ENCODE results near the gene PLEKHJ1. TPM values are rescaled to one million over a fixed set of nuclear protein-coding genes. Genes with fewer than 3 reads are reported as not detected.

Gene PLEKHJ1
- total RNA-seq, 6 experiments from 2014 or later: 24.4 to 49.3 (median 28.6) TPM

DNA sequence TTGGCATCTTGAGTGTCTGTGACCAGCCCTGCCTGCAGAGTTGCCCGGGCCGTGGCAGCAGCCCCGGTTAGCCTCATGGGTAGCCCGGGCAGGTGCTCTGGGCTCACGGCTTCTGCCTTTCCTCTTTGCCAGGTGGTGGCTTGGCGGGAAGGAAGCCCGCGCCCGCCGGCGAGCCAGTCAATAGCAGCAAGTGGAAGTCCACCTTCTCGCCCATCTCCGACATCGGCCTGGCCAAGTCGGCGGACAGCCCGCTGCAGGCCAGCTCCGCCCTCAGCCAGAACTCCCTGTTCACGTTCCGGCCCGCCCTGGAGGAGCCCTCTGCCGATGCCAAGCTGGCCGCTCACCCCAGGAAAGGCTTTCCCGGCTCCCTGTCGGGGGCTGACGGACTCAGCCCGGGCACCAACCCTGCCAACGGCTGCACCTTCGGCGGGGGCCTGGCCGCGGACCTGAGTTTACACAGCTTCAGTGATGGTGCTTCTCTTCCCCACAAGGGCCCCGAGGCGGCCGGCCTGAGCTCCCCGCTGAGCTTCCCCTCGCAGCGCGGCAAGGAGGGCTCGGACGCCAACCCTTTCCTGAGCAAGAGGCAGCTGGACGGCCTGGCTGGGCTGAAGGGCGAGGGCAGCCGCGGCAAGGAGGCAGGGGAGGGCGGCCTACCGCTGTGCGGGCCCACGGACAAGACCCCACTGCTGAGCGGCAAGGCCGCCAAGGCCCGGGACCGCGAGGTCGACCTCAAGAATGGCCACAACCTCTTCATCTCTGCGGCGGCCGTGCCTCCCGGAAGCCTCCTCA lies 9.9 kb downstream of the PLEKHJ1 start:
- Histone ChIP-seq H3K27me3 (no peaks in the 10 kb centered on the region), H3K4me1 (peaks cover 0 to 14% (median 0%) of the 10 kb centered on the region in 4 donors), H3K36me3 (peaks cover 0 to 52% (median 7%) of the 10 kb centered on the region in 4 donors), H3K9me3 (no peaks in the 10 kb centered on the region), H3K27ac (no peak overlapping the region), H3K4me3 (no peak overlapping the region)
- intact Hi-C loops (cut with DNase I): no loop called here
- ATAC-seq (no peak), DNase-seq (no peak)
- WGBS (ENCODE audit: insufficient coverage, low coverage, low lambda C conversion rate, missing lambda C conversion rate): 91% methylated on average over 9 of the region's 59 CpGs
- TF ChIP-seq, protein P1, sequence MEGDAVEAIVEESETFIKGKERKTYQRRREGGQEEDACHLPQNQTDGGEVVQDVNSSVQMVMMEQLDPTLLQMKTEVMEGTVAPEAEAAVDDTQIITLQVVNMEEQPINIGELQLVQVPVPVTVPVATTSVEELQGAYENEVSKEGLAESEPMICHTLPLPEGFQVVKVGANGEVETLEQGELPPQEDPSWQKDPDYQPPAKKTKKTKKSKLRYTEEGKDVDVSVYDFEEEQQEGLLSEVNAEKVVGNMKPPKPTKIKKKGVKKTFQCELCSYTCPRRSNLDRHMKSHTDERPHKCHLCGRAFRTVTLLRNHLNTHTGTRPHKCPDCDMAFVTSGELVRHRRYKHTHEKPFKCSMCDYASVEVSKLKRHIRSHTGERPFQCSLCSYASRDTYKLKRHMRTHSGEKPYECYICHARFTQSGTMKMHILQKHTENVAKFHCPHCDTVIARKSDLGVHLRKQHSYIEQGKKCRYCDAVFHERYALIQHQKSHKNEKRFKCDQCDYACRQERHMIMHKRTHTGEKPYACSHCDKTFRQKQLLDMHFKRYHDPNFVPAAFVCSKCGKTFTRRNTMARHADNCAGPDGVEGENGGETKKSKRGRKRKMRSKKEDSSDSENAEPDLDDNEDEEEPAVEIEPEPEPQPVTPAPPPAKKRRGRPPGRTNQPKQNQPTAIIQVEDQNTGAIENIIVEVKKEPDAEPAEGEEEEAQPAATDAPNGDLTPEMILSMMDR (IDR thresholded peaks at IDR 0.05): no peak
- TF ChIP-seq POLR2A (IDR thresholded peaks at IDR 0.05): no peak

DNA sequence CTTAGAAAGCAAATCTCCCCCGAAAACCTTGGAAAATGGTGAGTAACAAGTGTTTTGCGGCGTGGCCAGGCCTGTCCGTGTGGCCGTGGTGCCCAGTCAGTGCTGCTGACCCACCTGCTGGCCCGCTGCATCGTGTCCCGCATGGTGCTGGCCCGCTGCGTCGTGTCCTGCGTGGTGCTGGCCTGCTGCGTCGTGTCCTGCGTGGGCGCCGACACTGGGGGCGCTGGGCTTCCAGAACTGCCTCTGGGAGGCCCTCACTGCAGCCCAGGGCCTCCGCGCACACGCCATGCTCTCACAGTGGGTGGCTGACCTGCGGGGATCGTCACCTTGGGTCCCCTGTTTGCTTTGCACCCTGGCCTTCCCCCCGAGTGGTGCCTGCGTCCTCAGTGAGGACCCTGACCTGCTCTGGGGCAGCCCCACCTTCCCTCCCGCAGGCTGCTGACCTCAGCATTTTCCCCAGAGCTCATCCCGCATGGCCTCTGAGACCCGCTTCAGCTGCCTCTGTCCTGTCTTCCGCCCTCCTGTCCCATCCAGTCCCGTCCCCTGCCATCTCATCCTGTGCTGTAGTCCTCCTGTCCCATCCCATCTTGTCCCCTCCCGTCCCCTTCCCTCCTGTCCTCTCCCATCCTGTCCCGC lies 10.6 kb downstream of the PLEKHJ1 start:
- H3K27me3 ChIP-seq: no peaks in the 10 kb centered on the region
- intact Hi-C loops (cut with DNase I): no loop called here
- no peak for ATAC-seq
- 81% methylated on average over 7 of the region's 32 CpGs for WGBS (ENCODE audit: insufficient coverage, low coverage, low lambda C conversion rate, missing lambda C conversion rate)
- no peak overlapping the region for H3K27ac ChIP-seq
- no peak overlapping the region for H3K4me3 ChIP-seq
- H3K4me1 ChIP-seq: peaks cover 0 to 14% (median 0%) of the 10 kb centered on the region in 4 donors
- TF ChIP-seq, protein P1 (IDR thresholded peaks at IDR 0.05): no peak
- no peak for TF ChIP-seq POLR2A (IDR thresholded peaks at IDR 0.05)
- H3K36me3 ChIP-seq: peaks cover 0 to 54% (median 6%) of the 10 kb centered on the region in 4 donors
- no peak for DNase-seq
- no peaks in the 10 kb centered on the region for H3K9me3 ChIP-seq

DNA sequence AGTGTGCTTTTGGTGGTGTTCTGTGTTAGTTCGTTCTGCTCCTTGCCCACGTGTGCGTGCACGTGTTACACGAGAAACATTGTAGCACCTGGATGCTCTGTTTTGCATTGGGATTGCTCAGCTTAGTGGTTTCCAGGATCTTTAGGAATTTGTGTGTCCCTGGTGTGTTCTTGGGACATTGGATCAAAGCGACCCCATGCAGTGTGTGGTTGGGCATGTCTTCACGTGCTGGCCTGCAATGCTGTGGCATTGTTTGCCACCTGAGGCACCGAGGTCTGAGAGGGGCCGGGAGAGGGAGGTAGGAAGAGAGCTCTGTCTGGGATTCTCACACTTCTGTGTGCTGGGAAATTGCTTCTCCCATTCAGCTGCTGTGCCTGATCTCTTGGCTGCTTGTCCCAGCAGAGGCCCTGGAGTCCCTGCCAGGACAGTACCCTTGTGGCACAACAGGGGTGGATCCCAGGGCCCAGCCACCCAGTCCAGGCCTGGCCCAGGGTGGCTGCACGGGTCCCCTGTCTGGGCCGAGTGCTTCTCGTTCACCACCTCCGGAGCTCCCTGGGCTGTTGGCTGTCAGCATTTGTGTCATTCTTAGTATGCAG lies 11.3 kb downstream of the PLEKHJ1 start:
- peaks cover 0 to 48% (median 2%) of the 10 kb centered on the region in 4 donors for H3K36me3 ChIP-seq

DNA sequence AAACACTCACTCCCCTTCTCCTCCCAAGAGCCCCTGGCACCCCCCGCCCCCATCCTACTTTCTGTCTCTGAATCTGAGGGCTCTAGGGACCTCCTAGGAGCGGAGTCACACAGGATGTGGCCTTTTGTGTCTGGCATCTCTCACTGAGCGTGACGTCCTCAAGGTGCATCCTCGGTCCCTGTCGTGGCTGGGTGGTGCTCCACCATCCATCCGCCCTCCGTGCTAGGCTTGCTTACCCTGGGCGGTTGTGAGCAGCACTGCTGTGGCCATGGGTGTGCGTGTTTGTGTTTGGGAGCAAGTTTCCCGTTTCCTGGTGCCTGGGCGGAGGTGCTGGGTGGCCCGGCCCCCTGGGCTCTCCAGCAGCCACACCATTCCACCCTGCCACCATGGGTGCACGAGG lies 12.2 kb downstream of the PLEKHJ1 start:
- intact Hi-C loops (cut with DNase I): no loop called here
- H3K9me3 ChIP-seq: no peaks in the 10 kb centered on the region
- H3K27ac ChIP-seq: no peak overlapping the region
- H3K27me3 ChIP-seq: no peaks in the 10 kb centered on the region
- H3K36me3 ChIP-seq: peaks cover 0 to 43% (median 1%) of the 10 kb centered on the region in 4 donors
- no peak for DNase-seq
- no peak overlapping the region for H3K4me3 ChIP-seq
- peaks cover 0 to 6% (median 0%) of the 10 kb centered on the region in 4 donors for H3K4me1 ChIP-seq
- no peak for ATAC-seq
- WGBS (ENCODE audit: insufficient coverage, low coverage, low lambda C conversion rate, missing lambda C conversion rate): 83% methylated on average over 9 of the region's 14 CpGs
- TF ChIP-seq POLR2A (IDR thresholded peaks at IDR 0.05): no peak
- TF ChIP-seq, protein P1 (IDR thresholded peaks at IDR 0.05): no peak

More for the DNA sequence above, 11.3 kb downstream of the PLEKHJ1 start:
- H3K4me1 ChIP-seq: peaks cover 0 to 14% (median 0%) of the 10 kb centered on the region in 4 donors
- DNase-seq (no peak), ATAC-seq (no peak)
- TF ChIP-seq, protein P1 (IDR thresholded peaks at IDR 0.05): no peak
- no peak for TF ChIP-seq POLR2A (IDR thresholded peaks at IDR 0.05)
- no peaks in the 10 kb centered on the region for H3K9me3 ChIP-seq
- no peak overlapping the region for H3K27ac ChIP-seq
- intact Hi-C loops (cut with DNase I): no loop called here
- WGBS (ENCODE audit: insufficient coverage, low coverage, low lambda C conversion rate, missing lambda C conversion rate): 90% methylated on average over 6 of the region's 13 CpGs
- H3K27me3 ChIP-seq: no peaks in the 10 kb centered on the region
- no peak overlapping the region for H3K4me3 ChIP-seq

All from right lobe of liver (tissue), 6 donors.